HEK293T (cell line): Measurements from ENCODE around the gene FILIP1L.

Experiments
- CTCF ChIA-PET: fragments of 350-600 bp; formaldehyde crosslinking; extraction: SDS; loops from one replicate; lab custom pipeline; 2021; ENCODE audit warnings: antibody characterized with exemption, inconsistent platforms; lab: Yijun Ruan, JAX
- POLR2A ChIA-PET: fragments of 350-600 bp; formaldehyde crosslinking; extraction: SDS; loops from one replicate; lab custom pipeline; 2020; ENCODE audit warnings: antibody characterized with exemption, inconsistent platforms; lab: Yijun Ruan, JAX
- DNase-seq: peaks from one replicate; pipeline ENCODE4 v3.0.0; 2012; ENCODE audit warnings: mixed read lengths; ENCODE audit errors: extremely low spot score
- ARNT ChIP-seq: fragments of 450-650 bp; IDR thresholded peaks from 2 replicates; pipeline ENCODE4 v1.6.1; 2017; ENCODE audit warnings: mild to moderate bottlenecking
- BHLHE40 ChIP-seq: fragments of 450-650 bp; IDR thresholded peaks from 2 replicates; pipeline ENCODE4 v1.6.1; 2016; ENCODE audit warnings: mild to moderate bottlenecking, moderate library complexity, borderline replicate concordance
- CTBP1 ChIP-seq: fragments of 450-650 bp; IDR thresholded peaks from 2 replicates; pipeline ENCODE4 v1.6.1; 2016; ENCODE audit warnings: borderline replicate concordance
- ELF4 ChIP-seq: fragments of 450-650 bp; IDR thresholded peaks from 2 replicates; pipeline ENCODE4 v1.6.1; 2017; ENCODE audit warnings: antibody characterized with exemption
- FOXA1 ChIP-seq: fragments of 450-650 bp; IDR thresholded peaks from 2 replicates; pipeline ENCODE4 v1.6.1; 2016; ENCODE audit warnings: mild to moderate bottlenecking
- FOXK2 ChIP-seq: fragments of 450-650 bp; IDR thresholded peaks from 2 replicates; pipeline ENCODE4 v1.6.1; 2016; ENCODE audit warnings: mild to moderate bottlenecking
- FOXM1 ChIP-seq: fragments of 450-650 bp; IDR thresholded peaks from 2 replicates; pipeline ENCODE4 v1.6.1; 2017; ENCODE audit warnings: mild to moderate bottlenecking, borderline replicate concordance
- HDGF ChIP-seq: fragments of 450-650 bp; IDR thresholded peaks from 2 replicates; pipeline ENCODE4 v1.6.1; 2017; ENCODE audit warnings: antibody characterized with exemption, borderline replicate concordance
- L3MBTL2 ChIP-seq: fragments of 450-650 bp; conservative IDR thresholded peaks from 2 replicates; pipeline ENCODE4 v1.6.1; 2016; ENCODE audit warnings: mild to moderate bottlenecking
- LEF1 ChIP-seq: fragments of 450-650 bp; IDR thresholded peaks from 2 replicates; pipeline ENCODE4 v1.6.1; 2017; ENCODE audit warnings: mild to moderate bottlenecking, borderline replicate concordance
- NFRKB ChIP-seq: fragments of 450-650 bp; IDR thresholded peaks from 2 replicates; pipeline ENCODE4 v1.6.1; 2016; ENCODE audit warnings: mild to moderate bottlenecking, moderate library complexity
- PKNOX1 ChIP-seq: fragments of 450-650 bp; IDR thresholded peaks from 2 replicates; pipeline ENCODE4 v1.6.1; 2016
- SP1 ChIP-seq: fragments of 450-650 bp; IDR thresholded peaks from 2 replicates; pipeline ENCODE4 v1.6.1; 2017
- SUZ12 ChIP-seq: fragments of 450-650 bp; IDR thresholded peaks from 2 replicates; pipeline ENCODE4 v1.6.1; 2016; ENCODE audit warnings: mild to moderate bottlenecking
- TARDBP ChIP-seq: fragments of 450-650 bp; IDR thresholded peaks from 2 replicates; pipeline ENCODE4 v1.6.1; 2016
- ZNF384 ChIP-seq: fragments of 450-650 bp; IDR thresholded peaks from 2 replicates; pipeline ENCODE4 v1.6.1; 2016

The FILIP1L gene

DNA sequence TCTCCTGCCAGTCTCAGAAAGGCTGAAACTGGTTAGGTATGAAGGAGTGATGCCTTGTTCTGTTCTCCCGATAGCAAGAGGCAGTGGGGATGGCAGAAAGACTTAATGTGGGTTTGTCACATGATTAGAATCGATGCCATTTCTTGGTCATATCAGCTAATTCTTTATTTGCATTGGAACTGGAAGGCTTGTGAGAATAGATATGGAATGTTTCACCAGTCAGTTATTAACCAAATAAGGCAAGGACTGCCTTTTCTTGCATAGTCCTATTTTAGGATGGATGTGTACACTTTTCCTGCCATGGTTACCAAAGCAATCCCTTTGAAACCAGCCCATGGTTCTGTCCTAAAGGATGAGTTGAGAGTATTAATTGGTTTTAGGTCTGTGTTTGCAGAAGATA lies 33.7 kb downstream of the FILIP1L start:
- POLR2A ChIA-PET = no interaction called here
- CTCF ChIA-PET = no interaction called here
- TF ChIP-seq HDGF = no peak
- no peak for TF ChIP-seq FOXA1
- TF ChIP-seq ELF4 = no peak
- no peak for TF ChIP-seq CTBP1
- no peak for TF ChIP-seq L3MBTL2
- TF ChIP-seq ARNT = no peak
- no peak for TF ChIP-seq SP1
- TF ChIP-seq NFRKB = no peak
- no peak for TF ChIP-seq FOXK2
- no peak for TF ChIP-seq FOXM1
- TF ChIP-seq ZNF384 = no peak
- TF ChIP-seq TARDBP = no peak
- TF ChIP-seq SUZ12 = no peak
- TF ChIP-seq BHLHE40 = no peak
- no peak for TF ChIP-seq LEF1
- TF ChIP-seq PKNOX1 = no peak
- DNase-seq = no peak

DNA sequence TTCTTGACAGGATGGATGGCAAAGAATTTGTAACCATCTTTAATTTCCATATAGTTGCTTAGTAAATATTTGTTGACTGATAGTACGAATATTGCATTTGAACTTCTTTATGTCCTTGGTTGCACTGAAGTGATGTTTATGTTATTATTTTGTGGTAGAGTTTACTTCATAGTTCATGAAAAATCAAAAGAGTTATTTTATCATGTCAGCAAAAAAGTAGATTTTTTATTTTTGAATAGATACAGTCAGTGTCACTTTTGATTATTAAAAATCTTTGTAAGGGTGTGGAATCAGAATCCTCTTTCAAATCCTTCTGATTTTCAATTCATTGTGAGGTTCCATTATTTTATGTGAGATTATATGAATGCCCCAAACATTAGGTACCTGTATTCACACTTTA lies 35.0 kb downstream of the FILIP1L start:
- no peak for DNase-seq
- ChIA-PET POLR2A (no interaction called here), CTCF (no interaction called here)
- TF ChIP-seq SUZ12 (no peak), L3MBTL2 (no peak), BHLHE40 (no peak), FOXK2 (no peak), ELF4 (no peak), LEF1 (no peak), TARDBP (no peak), ARNT (no peak), FOXM1 (no peak), CTBP1 (no peak)

- TF ChIP-seq FOXM1 (no peak), FOXK2 (no peak), CTBP1 (no peak), BHLHE40 (no peak), LEF1 (no peak), FOXA1 (no peak), NFRKB (no peak), PKNOX1 (no peak), HDGF (no peak), TARDBP (no peak)
- ChIA-PET CTCF (interaction anchor here (0.7 to 1.6 kb wide), 5 partner anchors 8 to 245 kb away, joined by 3 to 5 read pairs (median 3); no protein-coding TSS in a partner anchor), POLR2A (no interaction called here)
- no peak for DNase-seq
Measured at GRCh38 chr3:100076731-100077529, 37.4 kb downstream of the FILIP1L start.

- DNase-seq = no peak
- no peak for TF ChIP-seq BHLHE40
- no peak for TF ChIP-seq TARDBP
- TF ChIP-seq FOXA1 = no peak
- TF ChIP-seq PKNOX1 = no peak
- TF ChIP-seq SUZ12 = no peak
- no peak for TF ChIP-seq L3MBTL2
- no peak for TF ChIP-seq ARNT
- no peak for TF ChIP-seq ELF4
- TF ChIP-seq ZNF384 = no peak
- no peak for TF ChIP-seq NFRKB
- no peak for TF ChIP-seq CTBP1
- no peak for TF ChIP-seq HDGF
- TF ChIP-seq SP1 = no peak
- TF ChIP-seq LEF1 = no peak
- TF ChIP-seq FOXK2 = no peak
- no peak for TF ChIP-seq FOXM1
- ChIA-PET POLR2A (no interaction called here), CTCF (interaction anchor here (0.6 to 1.6 kb wide), 6 partner anchors 14 to 248 kb away, joined by 3 to 5 read pairs (median 3); no protein-coding TSS in a partner anchor)
Measured at GRCh38 chr3:100075851-100076730, 38.2 kb downstream of the FILIP1L start.

- ChIA-PET POLR2A (no interaction called here), CTCF (interaction anchor here (0.6 to 1.5 kb wide), 4 partner anchors 15 to 247 kb away, joined by 3 to 4 read pairs (median 3); no protein-coding TSS in a partner anchor)
- no peak for TF ChIP-seq ARNT
- no peak for DNase-seq
Measured at GRCh38 chr3:100075196-100075595, 39.1 kb downstream of the FILIP1L start.
